HG02623 (cell line): ENCODE measurements around the gene ADAMTS10.
"Not testable (repeated sequence)": the region's sequence is repeated elsewhere in the genome, so short reads cannot be mapped to it uniquely, and the experiment has no call there.

ENCODE experiments used
- ATAC-seq: cut with Tn5 transposase; IDR thresholded peaks from one replicate; pipeline ENCODE4 v1.9.1; 2021; ENCODE audit warnings: moderate library complexity; ENCODE audit not compliant: unreplicated experiment

Gene ADAMTS10

DNA sequence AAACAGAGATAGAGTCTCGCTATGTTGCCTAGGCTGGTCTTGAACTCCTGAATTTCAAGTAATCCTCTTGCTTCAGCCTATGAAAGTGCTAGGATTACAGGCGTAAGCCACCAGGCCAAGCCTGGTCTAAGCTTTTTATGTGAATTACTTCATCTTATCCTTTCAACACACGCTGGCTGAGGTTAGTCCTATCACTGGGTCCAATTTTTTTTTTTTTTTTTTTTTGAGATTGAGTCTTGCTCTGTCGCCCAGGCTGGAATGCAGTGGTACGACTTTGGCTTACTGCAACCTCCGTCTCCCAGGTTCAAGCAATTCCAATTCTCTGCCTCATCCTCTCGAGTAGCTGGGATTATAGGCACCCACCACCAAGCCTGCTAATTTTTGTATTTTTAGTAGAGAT is 43.7 kb downstream of the ADAMTS10 start:
- no peak for ATAC-seq

DNA sequence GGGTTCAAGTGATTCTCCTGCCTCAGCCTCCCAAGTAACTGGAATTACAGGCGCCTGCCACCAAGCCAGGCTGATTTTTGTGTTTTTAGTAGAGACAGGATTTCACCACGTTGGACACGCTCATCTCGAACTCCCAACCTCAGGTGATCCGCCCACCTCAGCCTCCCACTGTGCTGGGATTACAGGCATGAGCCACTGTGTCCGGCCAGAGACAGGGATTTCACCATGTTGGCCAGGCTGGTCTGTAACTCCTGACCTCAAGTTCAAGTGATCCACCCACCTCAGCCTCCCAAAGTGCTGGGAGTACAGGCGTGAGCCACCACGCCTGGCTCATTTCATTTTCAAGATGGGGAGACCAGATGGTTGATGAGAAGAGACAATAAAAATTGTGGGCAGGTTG is 45.6 kb downstream of the ADAMTS10 start:
- not testable (repeated sequence) for ATAC-seq

DNA sequence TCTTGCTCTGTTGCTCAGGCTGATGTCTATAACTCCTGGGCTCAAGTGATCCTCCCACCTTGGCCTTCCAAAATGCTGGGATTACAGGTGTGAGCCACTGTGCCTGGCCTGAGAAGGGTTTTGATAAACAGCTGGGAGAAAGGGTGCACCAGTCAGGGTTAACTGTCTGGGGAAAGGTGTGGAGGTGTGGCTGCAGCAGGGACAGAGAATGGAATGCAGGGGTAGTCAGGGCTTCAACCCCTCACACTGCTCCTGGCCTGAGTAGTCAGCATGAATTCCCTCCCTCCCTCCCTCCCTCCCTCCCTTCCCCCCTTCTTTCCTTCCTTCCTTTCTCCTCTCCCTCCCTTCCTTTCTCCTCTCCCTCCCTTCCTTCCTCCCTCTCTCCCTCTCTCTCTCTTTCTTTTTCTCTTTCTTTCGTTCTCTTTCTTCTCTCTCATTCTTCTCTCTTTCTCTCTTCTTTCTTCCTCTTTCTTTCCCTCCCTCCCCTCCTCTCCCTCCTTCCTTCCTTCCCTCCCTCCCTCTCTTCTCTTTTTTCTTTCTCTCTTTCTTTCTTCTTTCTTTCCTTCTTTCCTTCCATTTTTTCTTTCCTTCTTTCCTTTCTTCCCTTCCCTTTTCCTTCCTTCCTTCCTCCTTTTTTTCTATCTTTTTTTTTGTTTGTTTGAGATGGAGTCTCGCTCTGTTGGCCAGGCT is 49.3 kb downstream of the ADAMTS10 start:
- no peak for ATAC-seq

- no peak for ATAC-seq
Measured at GRCh38 chr19:8558325-8558724, 52.2 kb downstream of the ADAMTS10 start.

- no peak for ATAC-seq
Measured at GRCh38 chr19:8557642-8558238, 52.8 kb downstream of the ADAMTS10 start.

GRCh38 chr19:8553729-8554128 is 56.8 kb downstream of the ADAMTS10 start:
- not testable (repeated sequence) for ATAC-seq

DNA sequence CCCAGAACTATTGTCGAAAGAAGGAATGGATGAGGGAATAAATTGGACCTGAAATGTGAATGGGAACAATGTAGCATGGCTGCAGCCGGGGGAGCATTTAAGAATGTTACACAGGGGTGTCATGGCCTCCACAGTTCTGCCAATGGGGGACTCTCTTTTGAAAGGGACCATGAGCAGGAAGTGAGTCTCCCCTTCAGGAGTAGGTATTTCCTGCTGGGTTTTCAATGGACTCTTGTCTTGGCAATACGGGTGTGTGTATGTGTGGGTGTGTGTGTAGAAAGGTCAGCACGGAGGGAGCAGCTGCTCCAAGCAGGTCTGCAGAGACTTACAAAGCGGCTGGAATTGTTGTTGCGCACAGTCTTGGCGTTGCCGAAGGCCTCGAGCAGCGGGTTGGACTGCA is 57.7 kb downstream of the ADAMTS10 start:
- ATAC-seq = no peak

- no peak for ATAC-seq
Measured at GRCh38 chr19:8550070-8550469, 60.4 kb downstream of the ADAMTS10 start.

DNA sequence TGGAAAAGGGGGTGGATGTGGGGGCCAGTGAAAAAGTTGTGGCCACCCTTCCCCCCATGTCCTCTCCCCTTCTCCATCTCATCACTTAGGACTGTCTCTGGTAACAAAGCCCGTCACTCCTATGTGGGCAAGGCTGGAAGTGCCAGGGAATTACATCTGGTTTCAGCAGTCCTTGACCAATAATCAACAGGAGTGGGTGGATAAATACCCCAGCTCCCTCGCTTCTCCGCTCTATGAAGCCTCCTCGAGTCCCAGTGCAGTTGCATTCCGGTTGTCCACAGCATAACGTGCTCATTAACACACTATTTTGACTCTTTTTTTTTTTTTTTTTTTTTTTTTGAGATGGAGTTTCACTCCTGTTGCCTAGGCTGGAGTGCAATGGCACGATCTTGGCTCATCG is 64.8 kb downstream of the ADAMTS10 start:
- ATAC-seq = no peak

DNA sequence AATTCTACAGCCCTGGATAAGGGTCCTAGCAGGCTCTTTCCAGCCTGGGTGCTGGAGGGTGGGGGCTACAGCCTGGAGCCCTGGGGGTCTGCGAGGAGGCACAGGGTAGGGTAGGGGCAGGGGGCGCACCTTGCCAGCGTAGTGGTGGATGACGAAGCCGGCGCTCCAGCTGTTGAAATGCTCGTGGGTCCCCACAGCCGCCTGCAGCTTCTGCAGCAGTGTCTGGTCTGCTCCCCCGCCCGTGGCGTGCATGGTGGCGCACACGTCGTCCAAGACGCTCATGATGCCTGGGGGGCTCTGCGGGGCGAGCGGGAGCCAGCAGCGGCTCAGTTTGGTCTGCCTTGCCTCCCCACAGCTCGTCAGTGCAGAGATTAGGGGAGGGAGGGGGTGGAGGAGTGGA is 66.3 kb downstream of the ADAMTS10 start:
- ATAC-seq = no peak

DNA sequence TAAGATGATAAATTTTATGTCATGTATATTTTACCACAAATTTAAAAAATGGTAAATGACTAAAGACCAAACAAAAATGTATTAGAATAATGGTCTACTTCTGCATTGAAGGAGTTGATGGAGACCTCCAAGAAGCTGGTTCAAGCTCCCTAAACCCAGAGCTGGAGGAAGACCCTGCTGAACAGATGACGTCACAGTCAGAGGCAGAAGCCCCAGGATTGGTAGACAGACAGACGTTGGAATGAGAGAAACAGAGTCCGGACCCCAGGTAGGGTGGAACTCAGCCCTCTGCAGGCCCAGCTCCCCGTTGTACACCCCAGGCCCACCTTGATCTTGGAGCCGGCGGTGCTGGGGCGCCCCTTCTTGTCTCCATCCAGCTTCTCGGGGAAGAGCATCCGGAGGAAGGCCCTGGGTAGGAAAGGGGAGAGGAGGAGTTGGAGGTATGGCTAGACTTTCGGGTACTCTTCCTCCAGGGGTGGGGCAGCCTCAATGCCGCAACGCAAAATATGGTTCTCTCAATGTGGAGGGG is 70.8 kb downstream of the ADAMTS10 start:
- no peak for ATAC-seq

DNA sequence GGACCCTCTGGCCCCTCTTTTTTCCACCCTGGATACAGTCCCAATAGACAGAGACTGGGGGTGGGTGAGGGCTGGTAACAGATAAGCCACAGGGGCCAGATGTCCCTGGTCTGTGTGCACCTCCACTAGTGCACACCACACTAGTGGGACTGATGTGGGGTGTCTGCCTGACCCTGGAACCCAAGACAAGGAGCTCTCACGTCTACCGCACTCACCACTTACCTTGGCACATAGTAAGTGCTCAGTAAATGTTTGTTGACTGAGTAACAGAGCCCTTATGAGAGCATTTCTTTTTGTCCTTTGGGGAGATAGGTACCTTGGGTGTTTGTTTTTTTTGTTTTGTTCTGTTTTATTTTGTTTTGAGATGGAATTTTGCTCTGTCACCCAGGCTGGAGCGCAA is 73.4 kb downstream of the ADAMTS10 start:
- no peak for ATAC-seq

GRCh38 chr19:8536282-8536681 is 74.2 kb downstream of the ADAMTS10 start:
- ATAC-seq = no peak

DNA sequence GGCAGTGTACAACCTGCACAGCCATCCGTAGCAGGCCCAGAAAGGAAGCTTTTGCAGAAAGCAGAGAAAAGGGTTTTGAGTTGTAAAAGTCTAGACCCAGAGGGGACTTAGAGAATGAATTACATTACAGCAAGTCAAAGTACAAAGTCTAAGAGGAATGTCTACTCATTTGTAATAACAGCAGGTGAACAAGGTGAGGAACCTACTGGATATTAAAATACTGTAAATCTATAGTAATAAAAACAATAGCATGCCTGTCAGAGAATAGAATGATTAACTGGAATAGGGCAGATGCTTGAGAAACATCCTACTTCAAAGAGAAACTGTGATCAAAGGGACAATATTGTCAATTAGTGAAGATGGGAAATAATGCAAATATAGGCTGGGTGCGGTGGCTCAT is 78.3 kb downstream of the ADAMTS10 start:
- no peak for ATAC-seq

DNA sequence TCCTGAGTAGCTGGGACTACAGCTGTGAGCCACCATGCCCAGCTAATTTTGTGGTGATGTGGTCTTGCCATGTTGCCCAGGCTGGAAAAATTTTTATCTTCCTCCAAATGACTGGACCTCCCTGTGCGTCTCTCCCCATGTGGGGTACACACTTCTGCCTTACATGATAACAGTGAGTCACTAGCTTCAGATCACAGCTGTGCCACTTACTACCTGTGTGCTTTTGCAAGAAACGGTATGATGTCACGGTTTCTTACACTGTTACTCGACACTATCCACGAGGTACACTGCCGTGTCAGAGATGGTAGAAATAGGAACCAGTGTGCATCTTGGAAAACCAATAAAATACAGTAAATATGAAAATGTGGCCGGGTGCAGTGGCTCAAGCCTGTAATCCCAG is 79.0 kb downstream of the ADAMTS10 start:
- ATAC-seq = no peak
